Epithelial cell of esophagus (primary cell): ENCODE results near the gene SELENOM.
"Not testable (repeated sequence)": the region's sequence is repeated elsewhere in the genome, so short reads cannot be mapped to it uniquely, and the experiment has no call there.

Source experiments
- DNase-seq: peaks from one replicate; pipeline ENCODE4 v3.0.0; 2010; ENCODE audit warnings: low read depth
- H3K4me3 ChIP-seq: 2 replicates; pipeline ENCODE4 v1.5.1; 2011; ENCODE audit warnings: mild to moderate bottlenecking, low read length, control low read depth
- TF ChIP-seq, protein P1 (sequence below): IDR thresholded peaks from 2 replicates; pipeline ENCODE4 v1.5.1; 2011; ENCODE audit warnings: low read depth, mild to moderate bottlenecking, low read length, control low read depth, inconsistent platforms; ENCODE audit not compliant: insufficient read depth; ENCODE audit errors: missing control alignments

Gene SELENOM

DNA sequence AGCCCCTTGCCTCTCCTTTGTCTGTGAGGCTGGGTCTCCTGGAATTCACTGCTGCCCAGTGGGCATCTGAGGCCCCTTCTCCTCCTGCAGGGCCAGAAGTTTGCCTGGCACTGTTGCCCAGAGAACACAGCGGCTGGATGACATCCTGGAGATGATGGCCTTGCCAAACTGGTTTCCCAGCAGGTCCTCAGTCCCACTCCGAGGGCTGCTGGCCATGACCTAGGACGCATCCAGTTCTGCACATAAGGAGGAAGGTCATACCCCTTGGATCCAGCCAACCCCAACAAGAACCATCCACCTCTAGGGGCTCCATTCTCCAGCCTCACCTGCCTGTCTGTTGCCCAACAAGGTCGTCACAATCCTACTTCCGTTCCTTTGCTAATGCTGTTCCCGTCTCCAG lies 29.7 kb downstream of the SELENOM start:
- TF ChIP-seq, protein P1, sequence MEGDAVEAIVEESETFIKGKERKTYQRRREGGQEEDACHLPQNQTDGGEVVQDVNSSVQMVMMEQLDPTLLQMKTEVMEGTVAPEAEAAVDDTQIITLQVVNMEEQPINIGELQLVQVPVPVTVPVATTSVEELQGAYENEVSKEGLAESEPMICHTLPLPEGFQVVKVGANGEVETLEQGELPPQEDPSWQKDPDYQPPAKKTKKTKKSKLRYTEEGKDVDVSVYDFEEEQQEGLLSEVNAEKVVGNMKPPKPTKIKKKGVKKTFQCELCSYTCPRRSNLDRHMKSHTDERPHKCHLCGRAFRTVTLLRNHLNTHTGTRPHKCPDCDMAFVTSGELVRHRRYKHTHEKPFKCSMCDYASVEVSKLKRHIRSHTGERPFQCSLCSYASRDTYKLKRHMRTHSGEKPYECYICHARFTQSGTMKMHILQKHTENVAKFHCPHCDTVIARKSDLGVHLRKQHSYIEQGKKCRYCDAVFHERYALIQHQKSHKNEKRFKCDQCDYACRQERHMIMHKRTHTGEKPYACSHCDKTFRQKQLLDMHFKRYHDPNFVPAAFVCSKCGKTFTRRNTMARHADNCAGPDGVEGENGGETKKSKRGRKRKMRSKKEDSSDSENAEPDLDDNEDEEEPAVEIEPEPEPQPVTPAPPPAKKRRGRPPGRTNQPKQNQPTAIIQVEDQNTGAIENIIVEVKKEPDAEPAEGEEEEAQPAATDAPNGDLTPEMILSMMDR: no peak
- H3K4me3 ChIP-seq: no peak overlapping the region
- no peak for DNase-seq

DNA sequence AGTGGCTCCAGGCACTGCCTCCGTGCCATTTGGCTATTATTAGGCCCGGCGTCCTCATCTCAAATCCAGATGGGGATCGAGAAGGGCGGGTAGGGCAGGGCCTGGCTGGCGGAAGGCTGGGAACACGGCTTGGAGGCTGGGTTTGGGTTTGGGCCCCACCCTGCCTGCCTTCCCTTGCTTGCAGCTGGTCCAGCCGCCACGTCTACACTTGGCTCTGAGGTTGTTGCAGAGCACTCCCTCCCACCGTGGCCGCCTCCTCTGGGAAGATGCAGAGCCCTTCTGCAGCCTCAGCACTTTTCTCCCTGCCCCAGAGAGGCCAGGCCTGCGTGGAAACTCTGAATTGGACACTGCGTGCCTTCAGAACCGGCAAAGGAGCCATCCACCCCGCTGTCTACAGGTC lies 31.4 kb downstream of the SELENOM start:
- DNase-seq: no peak
- TF ChIP-seq, protein P1: no peak
- no peak overlapping the region for H3K4me3 ChIP-seq

DNA sequence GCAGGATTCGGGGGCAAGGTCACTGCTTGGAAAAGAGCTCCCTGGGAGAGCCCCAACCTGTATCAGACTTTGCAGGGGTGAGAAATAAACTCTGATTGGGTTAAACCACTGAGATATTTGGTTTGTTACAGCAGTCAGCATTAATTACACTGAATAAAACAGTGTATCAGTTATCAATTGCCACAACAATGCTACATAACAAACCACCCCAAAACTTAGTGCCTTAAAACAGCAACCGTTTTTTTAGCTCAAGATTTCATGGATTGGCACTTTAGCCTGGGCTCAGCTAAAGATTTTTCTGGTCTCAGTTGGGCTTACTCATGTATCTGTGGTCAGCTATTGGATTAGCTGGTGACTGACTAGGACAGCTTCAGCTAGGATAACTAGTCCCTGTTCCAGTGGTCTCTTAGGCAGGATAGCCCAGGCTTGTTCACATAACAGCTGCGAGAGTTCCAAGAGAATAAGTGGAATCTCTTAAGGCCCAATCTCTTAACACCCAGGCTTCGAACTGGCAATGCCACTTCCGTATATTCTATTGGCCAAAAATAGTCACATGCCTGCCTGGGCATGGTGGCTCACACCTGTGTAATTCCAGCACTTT lies 33.7 kb downstream of the SELENOM start:
- not testable (repeated sequence) for DNase-seq, H3K4me3 ChIP-seq

DNA sequence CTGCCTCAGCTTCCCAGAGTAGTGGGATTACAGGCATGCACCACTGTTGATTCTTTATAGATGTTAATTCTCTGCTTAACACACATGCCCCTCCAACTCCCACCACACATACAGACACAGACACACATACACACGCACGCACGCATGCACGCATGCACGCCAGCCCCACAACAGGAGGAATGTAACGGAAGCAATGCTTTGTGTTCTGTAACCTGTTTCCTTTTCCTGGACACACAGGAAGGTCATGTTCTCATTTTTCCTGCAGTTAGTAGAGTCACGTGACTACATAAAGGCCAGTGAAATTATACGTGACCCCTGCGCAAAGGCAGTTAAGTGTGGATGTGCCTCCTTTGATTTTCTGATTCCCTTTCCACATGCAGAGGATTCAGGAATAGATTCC lies 34.2 kb downstream of the SELENOM start:
- DNase-seq, H3K4me3 ChIP-seq: not testable (repeated sequence)

DNA sequence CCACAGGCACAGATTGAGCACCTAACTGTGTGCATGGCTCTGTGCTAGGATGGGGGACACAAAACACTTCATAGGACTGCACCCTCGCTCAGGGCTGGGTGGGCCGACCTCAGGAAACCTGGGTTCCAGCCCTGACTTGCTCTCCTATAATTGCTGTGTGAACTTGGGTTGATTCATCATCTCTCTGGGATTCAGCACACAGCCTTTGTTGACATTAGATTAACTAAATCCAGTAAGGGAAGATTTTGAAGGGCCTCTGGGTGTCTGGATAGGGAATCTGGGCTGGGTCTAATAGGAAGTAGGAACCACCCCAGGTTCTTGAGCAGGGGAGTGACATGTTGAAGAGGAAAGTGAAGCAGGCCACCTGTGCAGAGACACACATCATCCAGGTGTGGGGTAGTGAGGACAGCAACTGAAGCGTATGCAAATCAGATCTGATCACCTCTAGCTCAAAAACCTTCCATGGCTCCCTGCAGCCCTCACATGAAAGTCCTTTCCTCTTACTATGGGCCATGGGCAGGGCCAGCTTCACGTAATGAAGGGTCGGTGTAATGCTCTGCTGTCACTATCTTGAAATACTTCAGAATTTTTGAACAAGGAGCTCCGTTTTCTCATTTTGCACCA lies 37.6 kb downstream of the SELENOM start:
- H3K4me3 ChIP-seq: not testable (repeated sequence)
- peak; percentile 83 for DNase-seq

DNA sequence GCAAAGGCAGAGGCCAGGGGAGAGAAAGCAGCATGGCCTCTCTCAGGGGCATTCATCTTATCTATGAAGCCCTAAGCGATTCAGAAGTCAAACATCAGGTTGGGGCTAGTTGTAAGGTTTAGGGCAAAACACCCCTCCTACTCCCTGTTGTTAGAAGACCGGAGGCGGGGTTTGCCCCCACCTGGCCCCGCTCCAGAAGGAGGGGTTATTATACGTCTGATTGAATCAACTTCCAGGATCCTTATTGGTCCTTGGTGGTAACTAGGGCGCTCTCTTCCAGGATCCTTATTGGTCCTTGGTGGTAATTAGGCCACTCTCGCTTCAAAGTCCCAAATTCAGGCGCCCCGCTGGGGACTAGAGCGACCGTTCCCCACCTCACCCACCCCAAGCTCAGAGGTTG lies 38.4 kb downstream of the SELENOM start:
- TF ChIP-seq, protein P1: no peak
- H3K4me3 ChIP-seq: no peak overlapping the region
- DNase-seq: no peak

DNA sequence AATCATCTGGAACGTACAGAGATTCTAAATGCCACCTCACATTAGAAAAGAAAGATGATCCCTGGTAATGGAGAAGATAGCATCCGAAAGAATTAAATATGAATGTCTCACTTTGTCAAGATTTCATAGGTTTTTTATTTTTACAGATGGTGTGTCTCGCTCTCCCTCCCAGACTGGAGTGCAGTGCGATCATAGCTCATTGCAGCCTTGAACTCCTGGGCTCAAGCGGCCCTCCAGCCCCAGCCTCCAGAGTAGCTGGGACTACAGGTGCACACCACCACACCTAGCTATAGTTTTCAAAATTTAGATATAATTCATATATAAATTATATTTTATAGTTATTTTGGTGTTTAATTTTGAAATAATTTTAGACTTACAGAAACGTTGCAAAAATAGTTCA lies 43.0 kb downstream of the SELENOM start:
- no peak for DNase-seq
- no peak overlapping the region for H3K4me3 ChIP-seq
- TF ChIP-seq, protein P1: no peak

DNA sequence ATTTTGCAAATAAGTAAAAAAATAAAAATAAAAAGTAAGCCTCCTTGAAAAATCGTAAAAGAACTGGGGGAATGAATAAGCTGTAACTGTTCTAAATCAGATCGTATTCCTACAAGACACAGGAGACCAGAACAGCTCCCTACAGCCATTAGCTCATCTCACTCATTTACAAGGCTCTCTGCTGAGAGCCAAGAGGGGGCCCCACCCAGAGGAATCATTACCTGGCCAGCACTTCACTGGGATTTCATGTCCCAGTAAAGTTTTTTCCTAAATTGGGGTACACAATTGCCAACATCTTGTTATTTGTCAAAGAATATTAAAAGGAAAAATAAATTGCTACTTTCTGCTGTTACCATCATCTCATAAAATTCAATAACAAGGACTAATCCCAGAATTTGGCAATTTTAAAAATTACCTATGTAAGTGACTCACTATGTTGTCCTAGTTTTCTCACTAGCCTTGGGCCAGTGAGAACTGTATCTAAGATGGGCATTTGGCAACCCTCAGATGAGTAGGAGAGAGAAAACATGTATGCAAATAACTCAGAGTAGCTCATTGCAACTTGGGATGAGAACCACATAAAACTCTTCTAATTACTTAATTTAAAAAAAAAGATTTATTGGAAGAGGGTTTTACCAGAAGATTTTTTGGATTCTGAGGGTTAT lies 44.7 kb downstream of the SELENOM start:
- peak; percentile 93 for DNase-seq
- TF ChIP-seq, protein P1: no peak
- H3K4me3 ChIP-seq: no peak overlapping the region

DNA sequence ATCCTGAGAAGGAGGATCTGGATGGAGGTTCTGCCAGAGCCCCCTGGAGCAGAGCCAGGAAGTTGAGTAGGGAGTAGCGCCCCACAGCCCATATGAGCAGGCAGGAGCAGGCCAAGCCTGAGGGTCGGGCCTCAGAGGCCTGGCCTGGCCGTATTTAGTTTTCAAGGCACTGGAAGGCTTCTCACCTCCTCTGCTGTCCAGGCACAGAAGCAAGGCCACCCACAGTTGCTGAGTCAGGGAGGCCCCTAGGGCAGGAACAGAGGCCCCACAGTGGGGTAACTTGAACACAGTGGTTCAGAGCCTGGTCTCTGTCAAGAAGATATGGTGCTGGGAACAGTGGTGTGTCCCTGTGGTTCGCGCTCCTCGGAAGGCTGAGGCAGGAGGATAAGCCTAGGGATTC lies 47.7 kb downstream of the SELENOM start:
- H3K4me3 ChIP-seq, DNase-seq: not testable (repeated sequence)
